Vagina (tissue), 2 donors: ENCODE data around the gene EVI2A.

Experiments
- CTCF ChIP-seq, 3 experiments: fragments of 450-650 bp in 2 of 3; fragments of 200-600 bp in 1 of 3; sonication (generic) in 1 of 3; IDR thresholded peaks; one replicate each; pipeline ENCODE4 v1.5.1; 2017 to 2019; ENCODE audit warnings: antibody characterized with exemption in 3 of 3, mild to moderate bottlenecking in 2 of 3, moderate library complexity in 2 of 3
- POLR2A ChIP-seq, 2 donors: fragments of 450-650 bp; IDR thresholded peaks; one replicate each; pipeline ENCODE4 v1.6.1; 2017; ENCODE audit warnings: antibody characterized with exemption in 2 of 2, mild to moderate bottlenecking in 2 of 2, moderate library complexity in 2 of 2

- TF ChIP-seq CTCF (IDR thresholded peaks at IDR 0.05), result no peak
- no peak for TF ChIP-seq POLR2A (IDR thresholded peaks at IDR 0.05)
Observed at GRCh38 chr17:31355935-31356334, 34.5 kb upstream of the EVI2A start.
